ENCODE results near the gene FUBP3. TPM values are rescaled to one million over a fixed set of nuclear protein-coding genes. Genes with fewer than 3 reads are reported as not detected.

Gene FUBP3
- total RNA-seq, 1 donor from 2014 or later: 87.2 TPM

- no peak overlapping the region for H3K9ac ChIP-seq
- H4K20me1 ChIP-seq (ENCODE audit: low read depth): peaks cover 18% of the 10 kb centered on the region
- no peaks in the 10 kb centered on the region for H3K9me3 ChIP-seq (ENCODE audit: low read depth)
- TF ChIP-seq EZH2phosphoT487 (IDR thresholded peaks at IDR 0.05) (no peak), EZH2 (IDR thresholded peaks at IDR 0.05) (no peak), CTCF (IDR thresholded peaks at IDR 0.05) (no peak)
- H3K79me2 ChIP-seq (ENCODE audit: low read depth): no peaks in the 10 kb centered on the region
- H3K27ac Mint-ChIP-seq: no peak overlapping the region
- H3K4me2 ChIP-seq: peak overlapping the region; percentile 39
- no peaks in the 10 kb centered on the region for H3K36me3 ChIP-seq
- no peaks in the 10 kb centered on the region for H3K27me3 ChIP-seq
- no peak overlapping the region for H3K4me3 ChIP-seq
- peaks cover 10% of the 10 kb centered on the region for H3K4me1 Mint-ChIP-seq
- H2AFZ ChIP-seq (replicated peaks): no peak overlapping the region
- no peak overlapping the region for H3K4me3 Mint-ChIP-seq
- H3K36me3 Mint-ChIP-seq: peaks cover 12% of the 10 kb centered on the region
- peaks cover 3% of the 10 kb centered on the region for H3K27me3 Mint-ChIP-seq (ENCODE audit: insufficient read depth, low read depth)
- H3K9me3 Mint-ChIP-seq: no peaks in the 10 kb centered on the region
- peaks cover 11% of the 10 kb centered on the region for H3K4me1 ChIP-seq
- peak; percentile 45 for DNase-seq (ENCODE audit: low spot score)
- peak overlapping the region; percentile 54 for H3K27ac ChIP-seq
- peaks cover 25% of the 10 kb centered on the region for H3F3A ChIP-seq (ENCODE audit: low read depth)
Measured at GRCh38 chr9:130639124-130639765, 59.9 kb downstream of the FUBP3 start.

- Mint-ChIP-seq H3K36me3 (peaks cover 9% of the 10 kb centered on the region), H3K27ac (no peak overlapping the region), H3K4me3 (no peak overlapping the region), H3K4me1 (peaks cover 10% of the 10 kb centered on the region), H3K27me3 (ENCODE audit: insufficient read depth, low read depth) (peaks cover 3% of the 10 kb centered on the region), H3K9me3 (no peaks in the 10 kb centered on the region)
- Histone ChIP-seq H3K9me3 (ENCODE audit: low read depth) (no peaks in the 10 kb centered on the region), H3K36me3 (no peaks in the 10 kb centered on the region), H4K20me1 (ENCODE audit: low read depth) (peaks cover 18% of the 10 kb centered on the region), H3K79me2 (ENCODE audit: low read depth) (no peaks in the 10 kb centered on the region), H3K4me3 (no peak overlapping the region), H3K4me1 (peaks cover 11% of the 10 kb centered on the region), H3F3A (ENCODE audit: low read depth) (peaks cover 25% of the 10 kb centered on the region), H2AFZ (replicated peaks) (no peak overlapping the region), H3K9ac (no peak overlapping the region), H3K27ac (no peak overlapping the region), H3K27me3 (no peaks in the 10 kb centered on the region), H3K4me2 (no peak overlapping the region)
- DNase-seq (ENCODE audit: low spot score): no peak
- no peak for TF ChIP-seq EZH2phosphoT487 (IDR thresholded peaks at IDR 0.05)
- TF ChIP-seq CTCF (IDR thresholded peaks at IDR 0.05): no peak
- no peak for TF ChIP-seq EZH2 (IDR thresholded peaks at IDR 0.05)
Measured at GRCh38 chr9:130639866-130640555, 60.6 kb downstream of the FUBP3 start.

- H3K36me3 Mint-ChIP-seq: peaks cover 6% of the 10 kb centered on the region
- no peak overlapping the region for H3K27ac ChIP-seq
- H3K4me3 Mint-ChIP-seq: no peak overlapping the region
- no peak overlapping the region for H3K27ac Mint-ChIP-seq
- no peak overlapping the region for H3K9ac ChIP-seq
- H4K20me1 ChIP-seq (ENCODE audit: low read depth): peaks cover 18% of the 10 kb centered on the region
- DNase-seq (ENCODE audit: low spot score): no peak
- no peaks in the 10 kb centered on the region for H3K79me2 ChIP-seq (ENCODE audit: low read depth)
- no peak overlapping the region for H3K4me2 ChIP-seq
- TF ChIP-seq EZH2phosphoT487 (IDR thresholded peaks at IDR 0.05) (no peak), CTCF (IDR thresholded peaks at IDR 0.05) (peak; percentile 32)
- no peaks in the 10 kb centered on the region for H3K36me3 ChIP-seq
- peaks cover 11% of the 10 kb centered on the region for H3K4me1 ChIP-seq
- H2AFZ ChIP-seq (replicated peaks): no peak overlapping the region
- H3F3A ChIP-seq (ENCODE audit: low read depth): peaks cover 25% of the 10 kb centered on the region
- no peaks in the 10 kb centered on the region for H3K9me3 Mint-ChIP-seq
- no peaks in the 10 kb centered on the region for H3K9me3 ChIP-seq (ENCODE audit: low read depth)
- H3K27me3 ChIP-seq: no peaks in the 10 kb centered on the region
- peaks cover 10% of the 10 kb centered on the region for H3K4me1 Mint-ChIP-seq
- H3K4me3 ChIP-seq: no peak overlapping the region
- peaks cover 3% of the 10 kb centered on the region for H3K27me3 Mint-ChIP-seq (ENCODE audit: insufficient read depth, low read depth)
Measured at GRCh38 chr9:130640681-130641080, 61.3 kb downstream of the FUBP3 start.

Data from neural progenitor cell (in vitro differentiated cells).